NCI-H1436 treated with DMSO at 0.1 percent for 48 hours (cell line): ENCODE measurements around the gene ZMYND19.
"Not testable (repeated sequence)": the region's sequence is repeated elsewhere in the genome, so short reads cannot be mapped to it uniquely, and the experiment has no call there.

Experiments used
- DNase-seq: peaks from one replicate; lab custom pipeline; 2025; lab: John Stamatoyannopoulos, UW

The ZMYND19 gene

GRCh38 chr9:137614631-137615386 lies 24.5 kb upstream of the ZMYND19 start:
- no peak for DNase-seq

- no peak for DNase-seq
Measured at GRCh38 chr9:137613738-137614523, 23.6 kb upstream of the ZMYND19 start.

- DNase-seq = no peak
Measured at GRCh38 chr9:137613259-137613658, 22.9 kb upstream of the ZMYND19 start.

GRCh38 chr9:137612741-137613142 lies 22.4 kb upstream of the ZMYND19 start:
- DNase-seq = no peak

- DNase-seq = no peak
Measured at GRCh38 chr9:137611623-137612609, 21.6 kb upstream of the ZMYND19 start.

GRCh38 chr9:137610944-137611343 lies 20.6 kb upstream of the ZMYND19 start:
- DNase-seq = no peak

GRCh38 chr9:137607141-137607857 lies 17.0 kb upstream of the ZMYND19 start:
- DNase-seq = no peak

GRCh38 chr9:137606734-137607138 lies 16.4 kb upstream of the ZMYND19 start:
- DNase-seq = no peak

- no peak for DNase-seq
Measured at GRCh38 chr9:137606005-137606621, 15.8 kb upstream of the ZMYND19 start.

- DNase-seq = no peak
Measured at GRCh38 chr9:137605121-137606004, 15.1 kb upstream of the ZMYND19 start, which contains the start of gene ARRDC1. TSS of gene ARRDC1 (plus strand) at chr9:137605686. CDS start at chr9:137605718, 32 bp downstream.

GRCh38 chr9:137604345-137605086 lies 14.2 kb upstream of the ZMYND19 start:
- DNase-seq = peak; percentile 11

GRCh38 chr9:137603879-137604278 lies 13.6 kb upstream of the ZMYND19 start:
- DNase-seq = no peak

GRCh38 chr9:137602661-137603060 lies 12.3 kb upstream of the ZMYND19 start:
- no peak for DNase-seq

GRCh38 chr9:137598943-137599342 lies 8.6 kb upstream of the ZMYND19 start:
- DNase-seq = no peak

- not testable (repeated sequence) for DNase-seq
Measured at GRCh38 chr9:137596577-137596976, 6.3 kb upstream of the ZMYND19 start.

GRCh38 chr9:137593176-137593575 lies 2.9 kb upstream of the ZMYND19 start:
- no peak for DNase-seq

- DNase-seq = no peak
Measured at GRCh38 chr9:137592767-137593166, 2.5 kb upstream of the ZMYND19 start.

GRCh38 chr9:137590123-137590468 lies 216 bp downstream of the ZMYND19 start:
- no peak for DNase-seq

GRCh38 chr9:137589441-137590122 lies 730 bp downstream of the ZMYND19 start:
- no peak for DNase-seq
